HG03175 (cell line): ENCODE results near the gene EPS15.
A peak's percentile ranks its signal among the peaks of the same experiment; 100 is the strongest.
"Not testable (repeated sequence)": the region's sequence is repeated elsewhere in the genome, so short reads cannot be mapped to it uniquely, and the experiment has no call there.

Source experiments
- ATAC-seq: cut with Tn5 transposase; IDR thresholded peaks from one replicate; pipeline ENCODE4 v1.9.1; 2021; ENCODE audit warnings: mild to moderate bottlenecking, moderate library complexity; ENCODE audit not compliant: unreplicated experiment

EPS15 gene

DNA sequence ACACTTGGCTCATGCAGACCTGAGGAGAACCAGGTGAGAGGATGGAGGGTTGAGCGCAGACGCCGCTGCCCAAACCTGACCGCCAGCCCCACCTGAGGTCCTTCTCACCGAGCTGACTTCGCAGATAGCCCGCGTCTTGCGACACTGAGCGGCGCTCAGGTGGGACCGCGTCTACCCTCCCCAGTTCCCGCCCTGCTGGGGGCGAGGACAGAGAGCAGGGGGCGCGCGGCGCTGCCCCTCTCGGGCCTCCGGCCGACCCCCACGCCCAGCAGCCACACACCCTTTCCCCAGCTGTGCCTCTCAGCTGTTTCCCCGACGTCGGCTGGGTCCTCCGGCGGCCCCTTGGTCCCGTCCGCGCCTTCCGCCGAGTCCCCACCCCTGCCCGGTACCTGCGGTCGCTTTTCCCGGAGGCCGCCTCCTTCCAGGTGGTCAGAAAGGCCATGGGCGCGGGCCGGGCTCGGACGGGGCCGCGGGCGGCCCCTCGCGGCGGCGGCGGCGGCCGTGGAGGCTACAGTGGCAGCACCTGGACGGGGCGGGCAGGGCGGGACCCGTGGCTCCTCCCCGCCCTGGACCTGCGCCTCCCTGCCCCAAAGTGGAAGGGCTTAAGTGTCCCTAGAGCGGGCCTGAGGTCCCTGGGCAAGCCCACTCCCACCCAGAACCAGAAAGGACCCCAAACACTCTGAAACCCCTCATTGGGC is 174.3 kb downstream of the EPS15 start:
- no peak for ATAC-seq

DNA sequence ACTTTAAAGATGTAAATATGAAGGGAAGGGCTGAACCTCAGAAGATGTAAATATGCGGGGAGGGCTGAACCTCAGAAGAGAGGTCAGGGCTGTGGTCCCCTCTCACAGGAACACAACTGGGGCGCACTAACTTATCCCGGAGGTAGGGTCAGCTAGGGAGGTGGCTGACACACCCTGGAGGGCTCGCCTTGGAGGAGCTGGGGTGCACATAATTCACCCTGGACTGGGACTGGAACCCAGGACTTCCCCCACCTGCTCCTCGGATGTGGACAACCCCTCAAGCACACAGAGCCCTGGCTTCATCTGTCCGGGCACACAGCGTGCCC is 174.8 kb downstream of the EPS15 start:
- no peak for ATAC-seq

DNA sequence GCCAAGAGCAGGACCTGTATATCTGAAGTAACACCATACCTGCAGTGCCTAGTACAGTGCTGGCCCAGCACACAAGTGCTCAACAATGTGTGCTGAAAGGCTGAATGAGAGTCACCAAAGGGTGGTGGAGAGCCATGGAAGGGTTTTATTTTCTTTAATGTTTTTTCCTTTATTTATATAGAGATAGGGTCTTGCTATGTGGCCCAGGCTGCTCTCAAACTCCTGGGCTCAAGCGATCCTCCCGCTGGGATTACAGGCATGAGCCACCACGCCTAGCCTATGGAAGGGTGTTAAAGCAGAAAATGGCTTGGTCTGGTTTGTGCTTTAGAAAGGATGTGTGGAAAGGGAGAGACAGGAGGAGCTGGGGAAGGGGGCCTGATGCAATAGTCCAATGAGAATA is 175.4 kb downstream of the EPS15 start:
- no peak for ATAC-seq

DNA sequence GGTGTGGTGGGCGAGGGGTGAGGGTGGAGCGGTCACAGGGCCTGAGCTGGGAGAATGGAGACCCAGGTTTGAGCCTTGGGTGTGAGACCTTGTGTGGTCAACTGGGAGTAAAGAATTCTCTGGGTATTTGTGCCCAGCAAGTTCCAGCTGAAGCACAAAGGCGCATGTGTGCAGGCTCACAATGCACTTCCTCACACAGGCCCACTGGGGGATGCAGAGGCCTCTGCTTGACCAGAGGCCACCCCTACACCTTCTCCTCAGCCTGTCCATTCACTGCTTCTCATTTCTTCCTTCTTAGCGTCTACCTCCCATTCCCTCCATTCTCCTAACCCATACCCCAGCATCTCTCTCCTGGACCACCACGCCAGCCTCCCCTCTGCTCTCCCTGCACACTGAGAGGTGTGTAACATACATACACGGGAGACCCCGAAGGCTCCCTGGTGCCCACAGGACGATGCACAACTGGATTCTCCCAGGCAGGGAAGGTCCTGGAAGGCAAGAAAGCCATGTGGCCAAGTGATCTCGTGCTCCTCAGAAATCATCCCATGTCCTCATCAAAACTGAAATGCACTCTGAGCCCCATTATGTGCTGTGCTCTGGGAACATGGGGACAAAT is 176.4 kb downstream of the EPS15 start:
- ATAC-seq = peak; percentile 7

DNA sequence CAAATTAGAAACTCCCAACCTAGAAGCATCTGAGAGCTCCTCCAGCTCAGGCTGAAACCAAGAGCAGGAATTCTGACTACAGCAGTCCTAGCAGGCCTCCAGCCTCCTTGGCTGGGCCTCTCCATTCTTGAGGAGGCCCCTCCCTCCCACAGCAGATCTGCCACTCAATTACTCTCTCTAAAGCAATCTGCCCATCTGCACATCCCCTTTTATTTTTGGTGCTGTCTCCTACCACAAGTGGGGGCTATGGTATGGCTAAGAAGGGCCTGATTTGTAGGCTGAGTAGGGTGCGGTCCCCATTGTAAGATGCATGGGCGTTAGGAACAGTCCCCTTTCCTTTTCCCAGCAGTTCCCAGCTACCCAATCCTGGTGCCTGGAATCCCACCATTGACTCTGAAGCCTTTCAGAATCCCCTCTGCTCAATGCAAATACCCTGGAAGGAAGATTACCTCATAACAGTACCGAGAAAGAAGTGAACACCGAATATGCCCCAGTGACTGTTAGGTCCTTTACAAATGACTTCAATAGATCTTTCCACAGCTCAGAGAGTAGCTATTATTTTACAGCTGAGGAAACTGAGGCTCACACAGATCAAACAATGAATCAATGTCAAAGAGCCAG is 177.1 kb downstream of the EPS15 start:
- peak; percentile 55 for ATAC-seq

DNA sequence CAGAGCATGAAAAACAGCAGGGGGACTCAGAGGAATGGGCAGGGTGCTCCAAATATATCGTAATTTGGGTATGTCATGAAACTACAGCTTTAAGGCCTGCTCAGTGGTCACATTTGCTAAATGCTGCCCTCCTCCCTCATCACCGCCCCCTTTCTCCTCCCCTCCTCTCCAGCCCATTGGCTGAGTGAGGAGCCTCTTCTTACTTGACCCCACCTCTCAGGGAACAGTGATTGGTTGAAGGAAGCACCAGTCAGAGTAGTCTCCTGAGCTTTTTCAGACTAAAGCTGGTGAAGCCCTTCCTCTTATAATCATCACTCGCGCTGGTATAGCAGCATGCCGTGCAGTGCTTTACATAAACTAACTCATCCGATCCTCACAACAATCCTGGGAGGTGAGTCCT is 178.7 kb downstream of the EPS15 start:
- ATAC-seq = no peak

DNA sequence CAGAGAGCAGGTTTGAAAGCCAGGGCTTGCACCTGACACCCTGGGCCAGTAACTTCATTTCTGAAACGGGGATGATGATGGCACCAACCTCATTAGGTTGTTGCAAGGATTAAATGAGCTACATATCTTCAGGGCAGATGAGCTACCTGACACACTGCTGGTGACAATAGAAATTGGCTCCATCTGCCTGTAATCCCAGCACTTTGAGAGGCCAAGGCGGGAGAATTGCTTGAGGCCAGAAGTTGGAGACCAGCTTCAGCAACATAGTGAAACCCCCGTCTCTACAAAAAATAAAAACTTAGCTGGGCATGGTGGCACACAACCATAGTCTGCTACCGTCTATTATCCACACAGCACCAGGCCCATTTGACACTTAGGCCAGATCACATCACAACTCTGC is 182.4 kb downstream of the EPS15 start:
- no peak for ATAC-seq

DNA sequence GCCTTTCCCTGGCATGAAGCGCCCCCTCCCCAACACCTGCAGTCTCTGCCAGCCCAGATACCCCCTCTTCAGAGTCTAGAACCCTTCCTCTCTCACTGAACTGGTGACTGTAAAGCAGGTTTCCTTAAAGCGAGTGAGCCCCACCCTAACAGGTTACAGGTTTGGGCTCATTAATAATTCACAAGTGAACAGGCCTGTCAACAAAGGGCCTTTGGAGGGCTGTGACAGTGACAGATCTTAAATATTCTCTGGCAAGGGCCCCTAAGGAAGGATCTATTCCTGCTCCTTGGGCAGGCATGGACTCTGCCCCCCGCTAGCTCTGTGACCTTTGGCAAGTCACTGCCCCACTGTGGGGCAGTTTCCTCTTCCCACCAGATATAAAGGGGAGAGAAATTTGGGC is 183.1 kb downstream of the EPS15 start:
- no peak for ATAC-seq

DNA sequence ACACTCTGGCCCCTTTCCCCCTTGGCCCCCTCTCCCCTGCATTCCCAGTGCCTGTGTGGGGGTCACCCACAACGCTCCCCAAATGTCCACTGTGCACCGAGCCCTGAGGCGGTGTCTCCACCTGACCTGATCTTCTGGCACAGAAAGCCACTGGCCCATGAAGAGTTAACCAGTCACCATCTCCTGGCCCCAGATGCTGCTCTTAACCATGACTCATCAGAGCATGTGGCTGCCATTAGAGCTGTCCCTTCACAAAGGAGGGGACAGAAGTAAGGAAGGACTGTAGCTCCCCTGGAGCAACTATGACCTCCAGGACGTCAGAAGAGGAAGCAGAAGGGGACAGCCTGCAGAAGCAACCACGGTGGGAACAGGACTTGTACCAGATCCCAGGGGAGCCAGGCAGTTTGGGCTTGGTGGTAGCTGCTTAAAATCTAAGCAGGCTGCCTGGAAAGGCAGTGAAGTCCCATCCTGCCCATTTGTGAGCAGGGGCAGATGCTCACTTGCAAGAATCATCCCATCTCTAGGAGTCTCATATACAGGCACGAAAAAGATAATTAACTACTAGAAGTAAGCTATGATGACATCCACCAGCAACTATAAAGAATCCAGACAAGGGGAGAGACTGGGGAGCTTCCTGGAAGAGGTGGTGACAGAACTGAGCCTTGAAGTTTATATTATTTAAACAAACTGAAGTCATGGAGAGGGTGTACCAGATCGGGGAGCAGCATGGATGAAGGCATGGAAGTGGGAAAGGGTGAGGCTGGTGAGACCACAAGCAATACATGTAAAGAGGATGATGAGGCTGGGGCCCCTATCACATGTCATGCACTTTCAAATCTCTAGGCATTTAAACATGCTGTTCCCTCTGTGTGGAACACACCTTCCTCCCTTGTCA is 187.6 kb downstream of the EPS15 start:
- peak; percentile 52 for ATAC-seq

DNA sequence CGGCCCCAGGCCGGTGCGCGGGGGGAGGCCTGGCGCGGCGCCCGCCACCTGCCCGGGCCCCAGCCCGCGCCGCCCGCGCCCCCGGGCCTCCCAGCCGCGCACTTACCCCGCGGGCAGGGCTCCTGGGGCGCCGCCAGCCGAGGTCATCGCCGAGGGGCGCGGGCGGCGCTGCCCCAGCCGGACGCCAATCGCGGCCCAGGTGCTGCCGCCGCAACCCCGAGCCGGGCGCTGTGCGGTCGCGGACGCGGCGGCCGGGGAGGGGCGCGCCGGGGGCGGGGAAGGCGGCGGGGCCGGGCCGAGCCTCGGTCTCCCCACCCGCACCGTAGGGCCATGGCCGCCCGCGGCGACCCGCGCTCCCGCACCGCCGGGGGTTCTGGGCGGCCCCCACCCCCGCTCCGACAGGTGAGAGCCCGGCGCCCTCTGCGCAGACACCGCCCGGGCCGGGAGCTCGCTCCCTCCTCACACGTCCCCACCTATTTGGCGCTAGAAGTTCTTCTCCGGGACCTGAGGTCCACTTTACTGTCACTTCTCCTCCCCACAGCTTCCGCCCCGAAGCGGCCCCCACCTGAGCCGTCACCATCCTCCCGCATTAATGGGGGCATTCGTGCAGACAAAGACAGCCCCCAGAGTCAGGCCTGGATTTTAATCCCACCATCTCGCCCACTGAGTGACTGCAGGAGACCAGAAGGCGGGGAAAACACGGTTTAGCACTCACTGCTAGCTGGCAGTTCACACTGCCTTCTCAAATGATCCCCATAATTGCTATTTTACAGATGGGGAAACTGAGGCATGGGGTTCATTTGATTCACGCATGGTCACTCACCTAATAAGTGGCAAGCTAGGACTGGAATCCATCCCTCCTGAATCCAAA is 188.5 kb downstream of the EPS15 start, which contains the start of gene TTC39A:
Gene TTC39A, minus strand, starts transcription at position 232 of the 871 bp plus-strand sequence. Its CDS starts 85 bp downstream, at position 147.
- ATAC-seq = no peak

DNA sequence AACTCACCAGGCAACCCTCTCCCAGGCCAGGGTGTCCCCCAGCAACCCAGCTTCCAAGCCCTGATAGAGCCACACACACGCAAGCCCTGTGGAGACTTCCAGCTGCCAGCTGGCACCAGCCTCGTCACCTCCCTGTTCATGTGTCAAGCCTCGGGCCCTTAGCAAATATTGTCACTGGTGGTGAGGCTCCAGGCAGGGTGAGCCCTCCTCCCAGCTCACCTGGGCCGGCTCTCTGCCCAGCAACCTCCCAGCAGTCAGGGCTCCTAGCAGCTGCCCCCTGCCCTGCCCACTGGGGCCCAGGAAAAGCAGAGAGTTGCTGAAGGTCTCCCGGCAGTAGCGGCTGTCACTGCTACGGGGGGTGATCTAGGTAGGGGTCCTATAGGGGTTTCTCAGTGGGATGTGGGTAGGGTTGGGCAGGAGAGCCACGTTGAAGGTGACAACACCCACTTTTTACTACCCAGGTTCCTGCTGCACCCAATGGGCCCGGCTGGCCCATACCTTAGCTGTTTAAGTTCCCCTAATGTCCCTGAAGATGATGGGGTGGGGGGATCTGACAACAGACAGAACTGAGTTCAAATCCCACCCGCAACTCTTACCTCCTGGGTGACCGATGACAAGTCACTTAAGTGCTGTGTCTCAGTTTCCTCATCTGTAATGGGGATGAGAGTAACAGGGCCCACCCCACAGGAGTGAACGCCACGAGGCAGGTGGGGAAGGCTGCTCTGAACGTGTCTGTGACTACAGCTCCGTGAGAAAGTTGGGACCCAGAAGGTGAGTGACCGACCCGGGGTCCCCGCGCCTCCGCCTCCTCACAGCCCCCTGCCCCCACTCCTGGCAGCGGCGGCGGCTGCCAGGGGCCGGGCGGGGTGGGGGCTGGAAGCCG is 189.4 kb downstream of the EPS15 start:
- no peak for ATAC-seq

DNA sequence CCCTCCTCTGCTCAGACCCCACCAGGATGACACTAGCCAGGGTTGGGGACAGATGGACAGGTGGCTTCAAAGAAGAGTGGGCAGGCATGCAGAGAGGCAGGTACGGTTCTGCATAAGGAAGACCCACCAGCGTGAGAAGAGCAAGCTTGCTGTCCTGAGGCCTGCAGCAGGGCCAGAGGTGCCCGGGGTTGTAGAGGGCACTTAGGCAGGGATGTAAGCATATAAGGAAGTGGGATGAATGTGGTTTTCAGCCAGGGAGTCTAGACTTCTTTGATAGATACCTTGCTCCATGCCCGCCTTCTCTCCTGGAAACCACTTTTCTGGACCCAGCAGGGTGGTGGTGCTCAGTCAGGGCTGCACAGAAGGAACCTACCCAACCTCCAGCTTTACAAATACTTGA is 190.1 kb downstream of the EPS15 start:
- ATAC-seq = no peak

DNA sequence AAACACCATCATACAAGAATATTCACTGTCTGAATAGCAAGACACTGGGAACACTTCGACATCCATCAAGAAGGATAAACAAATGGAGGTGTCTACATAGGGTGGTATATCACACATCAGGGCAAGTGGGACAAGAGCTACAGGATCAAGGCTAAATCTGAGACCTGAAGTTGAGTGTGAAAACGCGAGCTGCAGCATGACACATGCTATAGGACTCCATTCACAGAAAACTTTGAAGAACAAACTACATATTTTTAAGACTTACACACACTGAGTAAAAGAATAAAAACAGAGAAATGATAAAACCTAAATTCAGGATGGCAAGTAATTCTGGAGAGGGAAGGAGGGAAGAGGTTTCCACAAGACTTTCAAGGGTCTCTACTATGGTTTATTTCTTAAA is 190.8 kb downstream of the EPS15 start:
- ATAC-seq = no peak

DNA sequence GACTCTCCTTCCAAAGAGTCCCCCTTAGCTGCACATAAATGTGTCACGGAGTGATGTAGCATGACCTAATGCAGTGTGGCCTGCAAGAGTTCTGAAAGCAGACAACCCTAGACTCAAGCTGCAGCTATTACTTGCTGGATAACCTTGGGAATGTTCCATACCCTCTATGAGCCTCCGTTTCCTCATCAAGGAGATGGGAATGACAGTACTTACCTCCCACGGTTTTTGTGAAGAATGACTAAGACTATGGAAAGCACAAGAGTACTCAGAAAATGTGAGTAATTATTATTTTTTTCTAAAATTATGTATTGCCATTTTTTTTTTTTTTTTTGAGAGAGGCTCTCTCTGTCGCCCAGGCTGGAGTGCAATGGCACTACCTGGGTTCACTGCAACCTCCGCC is 191.7 kb downstream of the EPS15 start:
- no peak for ATAC-seq

DNA sequence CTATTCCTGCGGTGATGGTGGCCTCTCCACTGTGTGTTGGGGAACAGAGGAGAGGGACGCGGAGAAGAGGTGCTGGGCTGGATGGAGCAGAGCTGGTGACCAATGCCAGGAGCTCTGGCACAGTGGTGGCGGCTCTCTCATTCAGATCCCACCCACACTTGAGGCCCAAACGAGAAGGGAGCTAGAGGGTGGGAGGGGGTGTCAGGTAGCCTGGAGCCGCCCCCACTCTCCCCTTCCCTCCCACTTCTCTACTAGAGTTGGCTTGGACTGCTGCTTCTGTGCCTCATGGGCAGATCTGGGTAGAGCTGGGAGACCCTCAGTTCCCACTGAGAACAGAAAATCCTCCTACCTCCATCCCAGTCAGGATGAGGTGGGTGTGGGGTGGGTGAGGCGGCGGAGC is 192.2 kb downstream of the EPS15 start:
- ATAC-seq = no peak

DNA sequence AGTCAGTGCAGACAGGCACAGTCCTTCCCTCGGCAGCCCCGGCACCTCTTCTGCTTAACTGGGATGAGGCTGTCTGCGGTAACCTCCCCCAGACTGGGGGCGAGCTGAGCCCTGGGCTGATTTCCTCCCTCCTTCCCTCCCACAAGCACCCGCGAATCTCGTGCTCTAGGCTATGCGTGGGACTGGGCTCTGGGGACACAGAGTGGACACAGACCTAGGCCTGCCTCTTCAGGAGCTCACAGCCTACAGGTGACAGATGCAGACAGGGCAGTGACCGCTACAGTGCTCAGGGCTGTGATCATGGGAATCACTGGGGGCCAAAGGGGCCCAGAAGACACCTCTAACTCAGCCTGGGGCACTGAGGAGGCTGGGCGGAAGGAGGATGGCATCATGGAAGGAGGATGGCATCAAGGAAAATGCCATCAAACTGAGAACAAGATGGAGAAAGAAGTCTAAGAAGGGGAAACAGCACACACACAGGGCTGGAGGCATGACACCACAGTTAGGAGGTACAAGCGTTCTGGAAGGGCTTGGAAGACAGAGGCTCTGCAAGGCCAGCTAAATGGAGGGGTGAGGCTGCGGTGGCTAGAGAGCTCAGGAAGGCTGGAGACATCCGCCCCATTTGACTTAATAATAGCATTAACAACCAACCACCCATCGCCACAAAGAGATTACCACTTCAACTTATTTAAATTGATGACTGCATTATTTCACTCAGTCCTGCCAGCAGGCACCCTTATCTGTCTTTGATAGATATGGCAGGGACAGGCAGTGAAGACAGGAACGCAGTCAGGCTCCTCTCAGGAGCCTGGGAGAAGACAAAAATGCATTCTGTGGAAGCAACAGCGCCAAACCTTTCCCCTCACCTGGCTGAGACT is 192.9 kb downstream of the EPS15 start:
- ATAC-seq = no peak

DNA sequence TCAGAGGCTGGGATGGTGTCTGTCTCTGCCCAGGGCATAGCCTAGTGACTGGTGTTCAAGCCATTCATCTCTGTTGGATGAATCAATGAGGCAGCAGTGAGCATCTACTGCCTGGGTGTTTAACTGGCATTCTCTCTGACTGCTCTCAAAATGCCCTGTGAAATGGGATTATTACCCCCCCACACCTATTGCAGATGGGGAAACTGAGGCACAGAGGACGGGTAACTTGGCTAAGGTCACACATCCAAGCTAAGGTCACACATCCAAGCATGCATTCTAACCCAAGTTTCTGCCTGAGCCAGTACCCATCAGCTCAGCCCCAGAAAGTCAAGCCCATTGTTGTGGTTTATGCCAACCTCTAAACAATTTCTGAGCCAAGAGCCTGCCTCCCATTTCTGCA is 193.7 kb downstream of the EPS15 start:
- no peak for ATAC-seq

DNA sequence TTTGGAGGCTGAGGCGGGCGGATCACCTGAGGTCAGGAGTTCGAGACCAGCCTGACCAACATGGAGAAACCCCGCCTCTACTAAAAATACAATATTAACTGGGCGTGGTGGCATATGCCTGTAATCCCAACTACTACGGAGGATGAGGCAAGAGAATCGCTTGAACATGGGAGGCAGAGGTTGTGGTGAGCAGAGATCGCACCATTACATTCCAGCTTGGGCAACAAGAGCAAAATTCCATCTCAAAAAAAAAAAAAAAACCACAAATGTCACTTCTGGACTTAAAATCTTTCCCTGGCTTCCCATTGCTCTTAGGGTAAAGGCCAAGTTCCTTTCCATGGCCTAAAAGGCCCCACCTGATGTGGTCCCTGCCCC is 194.1 kb downstream of the EPS15 start:
- not testable (repeated sequence) for ATAC-seq
